OCI-LY7 (cell line): Measurements from ENCODE around the gene STING1.

Experiments used
- CTCF ChIP-seq: fragments of 200-600 bp; sonication (generic); conservative IDR thresholded peaks from 2 replicates; pipeline ENCODE4 v1.5.1; 2014; ENCODE audit warnings: mild to moderate bottlenecking, antibody characterized with exemption, low read length, moderate library complexity, mixed read lengths
- EZH2phosphoT487 ChIP-seq: fragments of 200-600 bp; sonication (generic); IDR thresholded peaks from 2 replicates; pipeline ENCODE4 v1.6.1; 2018; ENCODE audit warnings: low read depth, borderline replicate concordance, mild to moderate bottlenecking, mixed run types, antibody characterized with exemption, low read length, moderate library complexity, mixed read lengths

GRCh38 chr5:139531772-139532169 is 49.2 kb upstream of the STING1 start:
- no peak for TF ChIP-seq CTCF
- no peak for TF ChIP-seq EZH2phosphoT487
